Activated T-cell treated with anti-CD3 and anti-CD28 coated beads, Interleukin-2, amount 50 U/mL, for 72 hours (primary cell): Measurements from ENCODE around the gene PTPN2. TPM values are rescaled to one million over a fixed set of nuclear protein-coding genes. Genes with fewer than 3 reads are reported as not detected.
"Not testable (repeated sequence)": the region's sequence is repeated elsewhere in the genome, so short reads cannot be mapped to it uniquely, and the experiment has no call there.

Experiments used
- ATAC-seq, 2 donors: fragments of 150-1000 bp; cut with Tn5 transposase; replicated peaks in 1 of 2; 2 replicates each; pipeline ENCODE4 v1.10.0; 2021; ENCODE audit warnings: moderate library complexity in 2 of 2, mild to moderate bottlenecking in 1 of 2
- DNase-seq, 2 donors: peaks; one replicate each; pipeline ENCODE4 v3.0.0; 2021 to 2022; ENCODE audit warnings: mixed read lengths in 1 of 2
- H3K27ac Mint-ChIP-seq: one replicate; pipeline ENCODE4 v1.8.0; 2022; ENCODE audit warnings: mild to moderate bottlenecking, moderate library complexity, mixed read lengths
- H3K27me3 Mint-ChIP-seq: one replicate; pipeline ENCODE4 v1.8.0; 2022; ENCODE audit warnings: low read depth, mixed read lengths
- H3K36me3 Mint-ChIP-seq, 2 donors: one replicate each; pipeline ENCODE4 v1.8.0; 2022; ENCODE audit warnings: mixed read lengths in 2 of 2, mild to moderate bottlenecking in 1 of 2; ENCODE audit not compliant: insufficient read depth in 2 of 2
- H3K4me1 Mint-ChIP-seq: one replicate; pipeline ENCODE4 v1.8.0; 2022; ENCODE audit warnings: low read depth, mixed read lengths
- H3K4me3 Mint-ChIP-seq, 2 donors: one replicate each; pipeline ENCODE4 v1.8.0; 2022; ENCODE audit warnings: mild to moderate bottlenecking in 2 of 2, mixed read lengths in 2 of 2, moderate library complexity in 2 of 2
- H3K9me3 Mint-ChIP-seq, 2 donors: one replicate each; pipeline ENCODE4 v1.8.0; 2022; ENCODE audit warnings: mixed read lengths in 2 of 2
- total RNA-seq, 2 donors: library from RNA; stranded (reverse); gene quantifications; one replicate each; pipeline ENCODE4 v1.2.3, GENCODE V29; 2022

Gene PTPN2
- total RNA-seq, 2 donors from 2014 or later, result 84.9 to 86.2 TPM

DNA sequence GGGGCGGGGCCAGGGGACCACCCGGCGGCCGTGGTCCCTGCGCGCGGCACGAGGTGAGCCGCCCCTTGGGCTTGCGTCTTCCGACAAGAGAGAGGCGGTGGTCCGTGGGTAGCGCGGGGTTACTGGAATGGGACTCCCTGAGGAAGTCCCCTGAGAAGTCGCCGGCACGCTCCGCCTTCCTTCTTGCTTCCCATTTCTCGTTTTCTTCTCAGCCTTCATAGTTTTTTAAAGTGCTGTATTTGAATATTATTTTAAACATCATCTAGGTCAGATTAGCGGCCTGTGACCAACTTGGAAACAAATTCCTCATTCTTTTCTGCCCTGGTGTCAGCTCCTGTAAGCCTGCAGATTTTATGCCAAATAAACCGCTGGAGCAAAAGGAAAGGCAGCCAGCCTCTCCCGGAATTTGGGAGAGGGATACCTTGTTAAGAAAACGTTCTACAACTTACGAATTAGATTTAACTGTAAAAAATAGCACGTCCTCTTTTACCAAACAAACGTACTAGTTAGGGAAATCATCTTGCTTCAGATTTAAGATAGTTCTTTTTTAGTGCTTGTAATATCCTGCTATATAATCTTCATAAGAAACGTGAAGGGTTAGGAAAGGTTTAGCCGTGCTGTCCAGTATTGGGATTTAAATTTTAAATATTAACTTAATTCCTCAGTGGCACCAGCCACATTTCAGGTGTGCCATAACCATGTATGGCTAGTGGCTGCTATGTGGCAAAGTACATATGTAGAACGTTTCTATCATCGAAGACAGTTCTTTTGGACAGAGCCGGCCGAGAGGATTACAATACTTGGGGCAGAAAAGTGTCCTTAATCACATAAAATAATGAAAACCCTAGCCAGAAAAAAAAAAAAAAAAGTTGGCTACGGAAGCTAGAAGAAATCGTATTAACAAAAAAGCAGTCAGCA lies 628 bp upstream of the PTPN2 start:
- peak overlapping the region; percentile 98 for H3K27ac Mint-ChIP-seq
- H3K36me3 Mint-ChIP-seq, result peaks cover 1 to 5% of the 10 kb centered on the region in 2 donors
- peaks cover 47% of the 10 kb centered on the region for H3K4me1 Mint-ChIP-seq
- DNase-seq (no peak), ATAC-seq (no peak)
- H3K4me3 Mint-ChIP-seq, result peak overlapping the region; percentile 89 to 96
- H3K9me3 Mint-ChIP-seq, result no peaks in the 10 kb centered on the region
- H3K27me3 Mint-ChIP-seq, result no peaks in the 10 kb centered on the region

DNA sequence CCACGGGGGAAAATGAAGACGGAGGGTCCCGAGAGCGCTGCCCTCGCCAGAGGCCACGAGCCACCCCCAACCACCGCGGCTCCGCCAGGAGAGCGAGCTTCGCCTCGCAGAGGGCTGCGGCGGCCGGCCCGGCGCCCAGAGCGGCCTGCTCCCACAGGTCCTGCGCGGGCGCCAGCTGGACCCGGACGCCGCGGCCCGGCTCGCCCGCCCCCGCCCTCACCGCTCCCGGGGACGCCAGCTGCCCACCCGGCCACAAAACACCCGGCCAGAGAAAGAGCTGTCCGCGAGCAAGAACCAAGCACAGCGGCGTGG lies 709 bp downstream of the PTPN2 start:
- H3K4me1 Mint-ChIP-seq, result peaks cover 58% of the 10 kb centered on the region
- peaks cover 1 to 5% of the 10 kb centered on the region in 2 donors for H3K36me3 Mint-ChIP-seq
- no peaks in the 10 kb centered on the region for H3K27me3 Mint-ChIP-seq
- DNase-seq (peak in 1 of 2 donors; percentile 50), ATAC-seq (peak; percentile 11 to 22)
- peak overlapping the region; percentile 97 for H3K27ac Mint-ChIP-seq
- H3K9me3 Mint-ChIP-seq, result no peaks in the 10 kb centered on the region
- peak overlapping the region; percentile 88 to 97 for H3K4me3 Mint-ChIP-seq

DNA sequence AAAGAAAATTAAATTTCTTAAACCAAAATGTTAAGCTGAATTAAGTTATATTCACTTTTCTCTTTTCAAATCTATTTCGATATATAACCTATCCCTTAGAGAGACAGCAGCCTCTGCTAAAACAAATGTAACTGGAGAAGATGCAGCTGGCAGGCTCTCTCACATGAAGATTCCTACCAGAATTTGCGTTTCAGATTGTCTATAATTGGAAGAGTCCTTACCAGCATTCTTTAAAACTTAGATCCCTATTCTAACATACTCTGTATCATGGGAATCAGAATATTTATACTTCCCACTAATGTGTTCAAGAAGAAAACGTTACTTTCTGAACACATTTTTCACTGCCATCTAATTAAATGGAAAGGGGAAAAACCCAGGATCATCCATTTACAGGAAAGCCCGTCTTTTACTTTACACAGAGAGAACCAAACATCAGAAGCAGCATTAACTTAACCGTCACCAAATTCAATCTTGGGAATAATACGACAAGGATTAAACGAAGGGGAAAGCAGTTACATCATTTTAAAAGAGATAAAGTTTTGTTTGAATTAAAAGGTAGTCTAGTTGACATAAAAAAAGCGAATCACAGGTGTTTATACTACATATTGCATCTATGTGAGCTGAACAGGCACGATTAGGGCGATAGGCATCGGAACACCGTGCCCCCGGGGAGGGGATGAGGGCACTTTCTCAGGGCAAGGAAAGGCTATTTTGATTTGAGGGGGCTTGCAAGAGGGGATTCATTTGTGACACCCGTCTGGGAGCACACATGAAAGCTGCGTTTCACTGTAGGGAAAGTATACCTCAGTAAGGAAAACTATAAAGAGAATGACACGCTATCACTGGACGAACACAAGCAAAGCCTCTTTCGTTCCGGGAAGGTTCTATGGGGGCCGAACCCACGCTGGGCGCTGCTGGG lies 1.3 kb downstream of the PTPN2 start:
- no peaks in the 10 kb centered on the region for H3K27me3 Mint-ChIP-seq
- DNase-seq, result no peak

DNA sequence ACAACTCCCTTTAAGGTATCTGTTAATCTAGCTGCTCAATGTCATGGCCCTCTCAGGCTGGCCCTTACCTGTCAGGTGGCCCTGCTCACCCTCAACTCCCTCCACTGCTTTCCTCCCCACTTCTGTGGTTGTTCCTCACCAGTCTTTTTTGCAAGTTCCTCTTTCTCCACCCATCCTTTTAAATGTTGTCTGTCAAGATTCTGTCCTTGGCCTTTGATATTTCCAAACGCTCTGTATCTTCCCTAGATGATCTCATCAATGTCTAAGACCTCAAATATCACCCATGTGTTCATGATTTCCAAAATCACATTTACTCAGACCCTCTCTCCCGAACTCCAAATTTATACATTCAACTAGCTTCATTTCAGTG lies 3.5 kb downstream of the PTPN2 start:
- Mint-ChIP-seq H3K4me1 (peaks cover 61% of the 10 kb centered on the region), H3K9me3 (no peaks in the 10 kb centered on the region), H3K27me3 (no peaks in the 10 kb centered on the region), H3K36me3 (peaks cover 3 to 9% of the 10 kb centered on the region in 2 donors), H3K27ac (peak overlapping the region; percentile 3), H3K4me3 (peak overlapping the region; percentile 88 to 97)
- no peak for ATAC-seq
- DNase-seq, result no peak

More for the DNA sequence above, 1.3 kb downstream of the PTPN2 start:
- Mint-ChIP-seq H3K4me3 (peak overlapping the region; percentile 88 to 97), H3K36me3 (peaks cover 1 to 5% of the 10 kb centered on the region in 2 donors), H3K27ac (peak overlapping the region; percentile 97), H3K4me1 (peaks cover 63% of the 10 kb centered on the region), H3K9me3 (no peaks in the 10 kb centered on the region)
- no peak for ATAC-seq

DNA sequence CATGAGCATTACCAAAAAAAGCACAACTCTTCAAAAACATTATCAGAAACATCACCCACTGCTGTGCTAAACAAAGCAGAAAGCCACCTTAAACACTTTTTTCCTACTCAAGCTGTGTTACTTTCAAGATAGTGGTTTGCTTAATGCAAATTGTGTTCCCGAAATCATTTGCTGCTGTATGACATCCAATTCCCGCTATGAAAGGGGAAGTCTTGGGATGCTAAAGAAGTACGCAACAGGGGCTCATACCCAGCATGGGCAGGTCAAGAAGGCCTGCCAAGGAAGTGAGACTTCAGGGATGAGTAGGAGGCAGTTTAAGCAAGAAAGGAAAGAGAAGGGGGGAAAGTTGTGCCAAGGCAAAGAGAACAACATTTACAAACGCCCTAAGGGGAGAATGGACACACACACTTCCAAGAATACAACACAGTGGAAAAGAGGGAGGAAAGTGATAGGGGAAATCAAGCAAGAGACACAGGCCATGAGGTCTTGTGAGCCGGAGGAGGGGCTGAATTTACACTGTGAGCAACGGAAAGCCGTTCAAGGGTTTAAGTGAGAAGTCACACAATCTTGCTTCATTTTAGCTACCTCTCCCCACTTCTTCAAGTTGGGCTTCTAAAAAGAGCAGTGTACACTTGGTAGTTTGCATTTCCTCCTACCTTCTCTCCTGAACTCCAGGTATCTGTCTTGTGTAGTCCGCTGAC lies 4.0 kb downstream of the PTPN2 start:
- Mint-ChIP-seq H3K9me3 (no peaks in the 10 kb centered on the region), H3K4me1 (peaks cover 61% of the 10 kb centered on the region), H3K27ac (peak overlapping the region; percentile 13), H3K27me3 (no peaks in the 10 kb centered on the region), H3K4me3 (peak overlapping the region; percentile 88 to 97), H3K36me3 (peaks cover 3 to 10% of the 10 kb centered on the region in 2 donors)
- DNase-seq (no peak), ATAC-seq (no peak)

DNA sequence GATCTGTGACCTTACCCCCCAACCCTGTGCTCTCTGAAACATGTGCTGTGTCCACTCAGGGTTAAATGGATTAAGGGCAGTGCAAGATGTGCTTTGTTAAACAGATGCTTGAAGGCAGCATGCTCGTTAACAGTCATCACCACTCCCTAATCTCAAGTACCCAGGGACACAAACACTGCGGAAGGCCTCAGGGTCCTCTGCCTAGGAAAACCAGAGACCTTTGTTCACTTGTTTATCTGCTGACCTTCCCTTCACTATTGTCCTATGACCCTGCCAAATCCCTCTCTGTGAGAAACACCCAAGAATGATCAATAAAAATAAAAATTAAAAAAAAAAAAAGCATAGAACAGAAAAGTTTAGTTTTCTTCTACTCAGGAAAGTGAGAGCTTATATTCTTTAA lies 9.0 kb downstream of the PTPN2 start:
- not testable (repeated sequence) for H3K9me3 Mint-ChIP-seq, H3K27ac Mint-ChIP-seq, DNase-seq, H3K27me3 Mint-ChIP-seq, H3K4me3 Mint-ChIP-seq, ATAC-seq
- Mint-ChIP-seq H3K4me1 (peaks cover 27% of the 10 kb centered on the region), H3K36me3 (peaks cover 2 to 14% of the 10 kb centered on the region in 2 donors)

DNA sequence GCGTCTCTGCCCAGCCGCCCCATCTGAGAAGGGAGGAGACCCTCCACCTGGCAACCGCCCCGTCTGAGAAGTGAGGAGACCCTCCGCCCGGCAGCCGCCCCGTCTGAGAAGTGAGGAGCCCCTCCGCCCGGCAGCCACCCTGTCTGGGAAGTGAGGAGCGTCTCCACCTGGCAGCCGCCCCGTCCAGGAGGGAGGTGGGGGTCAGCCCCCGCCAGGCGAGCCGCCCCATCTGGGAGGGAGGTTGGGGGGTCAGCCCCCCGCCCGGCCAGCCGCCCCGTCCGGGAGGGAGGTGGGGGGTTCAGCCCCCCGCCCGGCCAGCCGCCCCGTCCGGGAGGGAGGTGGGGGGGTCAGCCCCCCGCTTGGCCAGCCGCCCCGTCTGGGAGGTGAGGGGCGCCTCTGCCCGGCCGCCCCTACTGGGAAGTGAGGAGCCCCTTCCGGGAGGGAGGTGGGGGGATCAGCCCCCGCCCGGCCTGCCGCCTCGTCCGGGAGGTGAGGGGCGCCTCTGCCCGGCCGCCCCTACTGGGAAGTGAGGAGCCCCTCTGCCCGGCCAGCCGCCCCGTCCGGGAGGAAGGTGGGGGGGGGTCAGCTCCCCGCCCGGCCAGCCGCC lies 10.0 kb downstream of the PTPN2 start:
- not testable (repeated sequence) for H3K27me3 Mint-ChIP-seq, H3K27ac Mint-ChIP-seq, H3K9me3 Mint-ChIP-seq, H3K4me3 Mint-ChIP-seq, ATAC-seq, DNase-seq
- Mint-ChIP-seq H3K4me1 (peaks cover 17% of the 10 kb centered on the region), H3K36me3 (peaks cover 2 to 14% of the 10 kb centered on the region in 2 donors)

DNA sequence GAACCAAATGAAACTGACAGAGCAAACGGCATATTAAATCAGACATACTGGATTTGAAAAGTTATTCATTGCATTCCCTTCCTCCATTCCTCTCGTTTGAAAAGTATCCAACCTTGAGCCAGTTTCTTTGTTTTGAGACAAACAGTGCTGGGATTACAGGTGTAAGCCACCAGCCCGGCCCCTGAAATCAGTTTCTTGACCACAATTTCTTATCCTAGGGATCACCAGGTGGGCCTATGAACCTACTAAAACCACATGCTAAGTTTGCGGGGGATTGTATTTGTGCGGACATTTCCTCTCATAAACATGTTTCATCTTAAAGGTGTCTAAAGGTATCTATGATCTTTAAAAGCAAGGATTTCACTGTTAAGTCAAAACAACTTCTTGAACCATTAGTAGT lies 11.6 kb downstream of the PTPN2 start:
- H3K4me1 Mint-ChIP-seq, result peaks cover 11% of the 10 kb centered on the region
- H3K27ac Mint-ChIP-seq, result no peak overlapping the region

DNA sequence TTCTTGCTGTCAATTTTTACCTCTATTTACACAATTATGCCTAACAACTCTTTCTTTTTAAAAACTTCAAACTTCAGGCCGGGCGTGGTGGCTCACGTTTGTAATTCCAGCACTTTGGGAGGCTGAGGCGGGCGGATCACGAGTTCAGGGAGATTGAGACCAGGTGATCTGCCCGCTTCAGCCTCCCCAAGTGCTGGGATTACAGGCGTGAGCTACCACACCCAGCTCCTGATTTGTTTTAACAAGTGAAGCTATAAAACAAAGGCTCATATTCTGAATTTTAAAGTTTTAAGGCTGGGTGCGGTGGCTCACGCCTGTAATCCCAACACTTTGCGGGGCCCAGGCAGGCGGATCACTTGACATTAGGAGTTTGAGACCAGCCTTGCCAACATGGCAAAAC lies 15.5 kb downstream of the PTPN2 start:
- DNase-seq, result no peak
- peaks cover 17% of the 10 kb centered on the region for H3K4me1 Mint-ChIP-seq
- no peaks in the 10 kb centered on the region for H3K27me3 Mint-ChIP-seq
- peaks cover 2 to 7% of the 10 kb centered on the region in 2 donors for H3K36me3 Mint-ChIP-seq
- no peak overlapping the region for H3K27ac Mint-ChIP-seq
- no peak for ATAC-seq
- no peak overlapping the region for H3K4me3 Mint-ChIP-seq
- H3K9me3 Mint-ChIP-seq, result no peaks in the 10 kb centered on the region

More for the DNA sequence above, 11.6 kb downstream of the PTPN2 start:
- no peak for ATAC-seq
- H3K27me3 Mint-ChIP-seq, result no peaks in the 10 kb centered on the region
- H3K36me3 Mint-ChIP-seq, result peaks cover 2 to 14% of the 10 kb centered on the region in 2 donors
- no peaks in the 10 kb centered on the region for H3K9me3 Mint-ChIP-seq
- H3K4me3 Mint-ChIP-seq, result no peak overlapping the region
- DNase-seq, result no peak

DNA sequence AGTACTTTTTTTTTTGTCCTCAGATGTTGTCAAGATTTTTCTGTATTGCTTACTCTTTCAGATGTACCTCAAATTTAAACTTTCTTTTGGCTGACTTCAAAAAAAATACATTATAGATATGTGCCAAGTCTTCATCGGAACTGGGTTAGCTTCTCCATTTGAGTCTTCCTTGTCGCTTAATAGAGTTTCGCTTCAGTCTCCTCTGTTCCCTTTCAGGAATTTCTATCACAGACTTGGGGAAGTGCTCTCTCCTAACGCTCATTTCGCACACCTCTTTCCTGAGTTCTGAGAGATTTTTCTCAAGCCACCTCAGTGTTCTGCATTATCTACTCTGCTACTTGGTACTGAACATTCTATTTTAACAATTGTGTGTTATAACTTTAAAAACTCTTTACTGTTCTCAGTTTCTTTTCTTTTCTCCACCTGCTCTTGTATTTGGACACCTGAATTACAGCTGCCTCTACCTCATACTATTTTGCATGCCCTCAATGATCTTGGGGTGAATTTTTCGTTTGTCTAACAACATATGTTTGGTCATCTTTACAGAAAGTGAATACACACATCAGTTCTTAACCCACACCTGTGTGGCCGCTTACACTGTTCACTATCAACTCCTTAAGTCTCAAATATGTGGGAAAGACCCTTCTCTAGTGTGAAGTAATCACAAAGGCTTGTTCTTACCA lies 16.5 kb downstream of the PTPN2 start:
- Mint-ChIP-seq H3K27ac (peak overlapping the region; percentile 5), H3K4me1 (peaks cover 27% of the 10 kb centered on the region), H3K4me3 (no peak overlapping the region), H3K27me3 (no peaks in the 10 kb centered on the region), H3K36me3 (peaks cover 2% of the 10 kb centered on the region in 2 donors), H3K9me3 (no peaks in the 10 kb centered on the region)
- no peak for DNase-seq
- no peak for ATAC-seq

DNA sequence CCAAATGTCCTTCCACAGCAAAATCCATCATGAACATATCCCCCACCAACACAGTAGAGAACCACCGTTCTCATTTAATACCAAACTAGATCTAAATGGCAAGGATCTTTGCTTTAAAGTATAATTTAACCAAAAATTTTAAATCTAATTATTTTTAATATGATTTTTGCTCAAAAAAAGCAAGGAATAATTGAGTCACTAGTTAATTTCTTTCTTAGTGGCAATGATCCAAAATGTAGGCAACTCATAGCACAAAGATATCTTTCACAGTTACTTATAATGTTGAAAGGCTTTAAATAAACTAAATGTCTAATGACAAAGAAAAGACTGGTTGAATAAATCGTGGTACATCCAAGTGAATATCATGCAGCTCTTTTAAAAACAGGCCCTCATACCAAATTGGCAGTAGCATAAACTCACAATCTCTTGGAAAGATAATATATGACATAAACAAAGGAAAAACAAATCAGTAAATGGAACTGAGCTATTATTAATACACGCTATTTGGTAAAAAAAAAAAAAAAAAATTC lies 20.3 kb downstream of the PTPN2 start:
- Mint-ChIP-seq H3K27ac (no peak overlapping the region), H3K36me3 (peaks cover 0 to 2% of the 10 kb centered on the region in 2 donors), H3K27me3 (no peaks in the 10 kb centered on the region), H3K4me1 (peaks cover 56% of the 10 kb centered on the region), H3K4me3 (no peak overlapping the region), H3K9me3 (no peaks in the 10 kb centered on the region)
- DNase-seq (no peak), ATAC-seq (no peak)
